AG09309 (cell line): ENCODE results near the gene TBC1D16.

Experiments
- DNase-seq: peaks from one replicate; pipeline ENCODE4 v3.0.0-alpha.2; 2010; ENCODE audit warnings: low read depth
- H3K4me3 ChIP-seq: 2 replicates; pipeline ENCODE4 v1.5.1; 2011; ENCODE audit warnings: mild to moderate bottlenecking, low read depth, low read length, moderate library complexity; ENCODE audit not compliant: control insufficient read depth
- TF ChIP-seq, protein P1 (sequence below): IDR thresholded peaks from 2 replicates; pipeline ENCODE4 v1.5.1; 2011; ENCODE audit warnings: mild to moderate bottlenecking, low read depth, low read length, inconsistent platforms; ENCODE audit not compliant: insufficient read depth, control insufficient read depth; ENCODE audit errors: missing control alignments

TBC1D16 gene

DNA sequence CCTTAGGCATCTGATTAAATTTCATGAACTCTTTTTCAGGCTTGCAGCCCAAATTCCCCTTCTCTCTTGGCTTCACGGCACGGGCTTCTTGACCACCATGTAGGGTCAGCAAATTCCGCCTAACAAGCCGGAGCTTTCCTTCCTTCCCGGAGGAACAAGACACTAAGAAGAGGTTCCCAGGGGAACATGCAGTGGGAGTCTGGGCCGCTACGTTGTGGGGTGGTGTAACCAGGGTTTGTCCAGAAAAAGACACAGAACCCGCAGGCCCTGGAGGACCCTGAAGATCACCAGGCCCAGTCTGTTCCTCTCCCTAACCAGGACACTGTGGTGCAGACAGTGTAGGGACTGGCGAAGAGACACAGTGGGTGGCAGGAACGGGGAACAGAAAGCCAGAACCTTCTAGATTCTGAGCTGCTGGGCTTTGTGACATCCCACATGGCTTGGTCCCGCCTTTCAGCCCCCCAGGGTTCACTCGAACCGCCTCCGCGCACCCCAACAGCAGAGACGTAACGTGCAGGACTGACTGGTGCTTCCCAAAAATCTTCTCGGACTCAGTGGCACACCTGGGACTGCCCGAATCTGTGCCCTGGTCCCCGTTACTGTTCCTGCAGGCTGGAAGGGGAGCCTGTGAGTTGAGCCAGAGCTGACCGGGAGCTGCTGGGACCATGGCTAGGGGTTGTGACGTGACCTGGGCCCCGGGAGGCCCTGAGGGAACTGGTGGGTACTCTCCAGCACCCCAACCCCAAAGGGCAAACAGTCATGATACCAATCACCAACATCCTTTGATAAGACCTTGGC lies 55.2 kb downstream of the TBC1D16 start:
- no peak overlapping the region for H3K4me3 ChIP-seq
- TF ChIP-seq, protein P1, sequence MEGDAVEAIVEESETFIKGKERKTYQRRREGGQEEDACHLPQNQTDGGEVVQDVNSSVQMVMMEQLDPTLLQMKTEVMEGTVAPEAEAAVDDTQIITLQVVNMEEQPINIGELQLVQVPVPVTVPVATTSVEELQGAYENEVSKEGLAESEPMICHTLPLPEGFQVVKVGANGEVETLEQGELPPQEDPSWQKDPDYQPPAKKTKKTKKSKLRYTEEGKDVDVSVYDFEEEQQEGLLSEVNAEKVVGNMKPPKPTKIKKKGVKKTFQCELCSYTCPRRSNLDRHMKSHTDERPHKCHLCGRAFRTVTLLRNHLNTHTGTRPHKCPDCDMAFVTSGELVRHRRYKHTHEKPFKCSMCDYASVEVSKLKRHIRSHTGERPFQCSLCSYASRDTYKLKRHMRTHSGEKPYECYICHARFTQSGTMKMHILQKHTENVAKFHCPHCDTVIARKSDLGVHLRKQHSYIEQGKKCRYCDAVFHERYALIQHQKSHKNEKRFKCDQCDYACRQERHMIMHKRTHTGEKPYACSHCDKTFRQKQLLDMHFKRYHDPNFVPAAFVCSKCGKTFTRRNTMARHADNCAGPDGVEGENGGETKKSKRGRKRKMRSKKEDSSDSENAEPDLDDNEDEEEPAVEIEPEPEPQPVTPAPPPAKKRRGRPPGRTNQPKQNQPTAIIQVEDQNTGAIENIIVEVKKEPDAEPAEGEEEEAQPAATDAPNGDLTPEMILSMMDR: no peak
- DNase-seq: no peak

DNA sequence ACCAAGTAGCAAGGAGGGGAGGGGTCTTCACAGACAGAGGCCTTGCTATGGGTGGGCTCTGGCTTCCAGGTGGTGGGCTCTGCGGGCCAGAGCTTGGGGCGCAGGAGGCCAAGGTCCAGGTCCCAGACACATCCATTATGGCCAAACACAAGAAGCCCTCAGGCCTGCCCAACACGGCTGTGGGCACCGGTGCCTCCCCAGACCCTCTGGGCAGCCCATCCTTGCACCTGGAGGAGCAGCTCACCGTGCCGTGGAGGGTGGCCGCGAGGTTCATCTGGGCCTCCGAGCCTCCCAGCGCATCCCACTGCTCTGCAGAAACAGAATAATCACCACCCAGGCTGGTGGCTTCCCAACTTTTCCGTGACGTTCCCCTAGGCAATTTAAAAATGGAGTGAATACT lies 55.9 kb downstream of the TBC1D16 start:
- no peak overlapping the region for H3K4me3 ChIP-seq
- TF ChIP-seq, protein P1: no peak
- DNase-seq: no peak

DNA sequence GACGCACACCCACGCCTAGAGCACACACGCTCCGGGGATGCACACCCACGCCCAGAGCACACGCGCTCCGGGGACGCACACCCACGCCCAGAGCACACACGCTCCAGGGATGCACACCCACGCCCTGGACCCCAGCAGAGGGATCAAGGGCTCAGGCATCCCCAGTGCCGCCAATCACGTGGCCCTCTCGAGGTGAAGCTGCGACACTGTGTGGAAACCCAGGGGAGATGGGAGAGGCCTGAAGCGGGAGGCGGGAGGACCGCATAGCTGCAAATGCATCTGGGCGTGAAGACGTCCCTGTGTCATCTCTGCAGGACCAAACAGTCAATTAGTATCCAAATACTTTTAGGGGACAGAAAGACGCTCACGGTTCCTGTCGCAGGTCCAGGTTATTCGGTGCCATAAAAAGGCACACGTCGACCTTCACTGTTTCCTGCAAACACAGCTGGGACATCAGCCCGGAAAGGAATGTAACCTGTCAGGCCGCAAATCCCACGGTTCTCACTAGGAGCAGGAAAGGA lies 56.4 kb downstream of the TBC1D16 start:
- no peak for DNase-seq
- TF ChIP-seq, protein P1: no peak
- H3K4me3 ChIP-seq: no peak overlapping the region

DNA sequence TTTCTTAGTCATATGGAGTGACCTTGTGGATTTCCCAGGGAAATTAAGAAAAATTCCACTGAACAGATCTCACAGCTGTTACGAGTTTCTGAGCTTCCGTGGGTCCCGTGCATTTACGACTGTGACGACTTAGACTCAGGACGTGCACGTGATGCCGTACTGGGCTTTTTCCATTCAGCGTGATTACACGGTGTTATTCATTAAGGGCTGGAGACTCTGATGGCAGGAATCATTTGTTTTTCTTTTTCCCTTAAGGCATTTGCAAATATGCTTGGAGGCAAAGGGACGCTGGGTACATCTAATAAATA lies 57.2 kb downstream of the TBC1D16 start:
- H3K4me3 ChIP-seq: no peak overlapping the region
- DNase-seq: no peak
- TF ChIP-seq, protein P1: no peak

DNA sequence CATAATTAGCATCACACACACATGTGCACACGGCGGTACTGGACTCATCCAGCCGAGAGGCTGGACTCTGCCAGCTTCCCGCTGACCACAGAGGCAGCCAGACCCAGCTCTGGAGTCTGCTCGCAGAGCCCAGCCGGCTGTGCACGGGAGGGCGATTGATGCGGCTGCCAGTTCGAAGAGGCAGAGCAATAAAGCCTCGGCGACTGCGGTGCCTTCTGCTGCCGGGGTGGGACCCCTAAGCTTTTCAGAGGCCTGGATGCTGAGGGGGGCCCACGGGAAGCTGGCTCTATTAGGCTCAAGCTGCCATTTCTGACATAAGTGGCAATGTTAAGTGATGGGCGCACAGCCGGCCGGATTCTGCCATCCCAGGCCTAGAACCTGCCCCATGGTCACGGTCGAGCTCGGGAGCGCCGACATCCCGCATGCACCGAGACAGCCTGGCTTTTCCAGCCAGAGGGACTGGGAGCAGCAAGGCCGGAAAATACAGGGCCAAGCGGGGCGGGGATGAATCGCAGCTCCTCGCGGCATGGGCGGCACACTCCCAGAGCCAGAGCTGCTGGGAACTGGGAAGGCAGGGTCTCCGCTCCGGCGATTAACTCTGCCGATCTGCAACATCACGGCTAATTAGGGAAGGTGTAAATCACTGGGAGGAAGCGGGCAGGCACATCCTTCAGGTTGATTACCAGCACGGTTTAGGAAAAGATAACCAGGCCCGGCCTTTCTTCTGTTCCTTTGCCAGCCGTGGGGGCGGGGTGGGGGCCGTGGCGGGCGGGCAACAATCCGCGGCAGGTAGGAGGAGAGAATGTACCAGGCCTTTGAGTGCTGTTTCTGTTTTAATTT lies 57.7 kb downstream of the TBC1D16 start:
- H3K4me3 ChIP-seq: no peak overlapping the region
- TF ChIP-seq, protein P1: no peak
- no peak for DNase-seq

DNA sequence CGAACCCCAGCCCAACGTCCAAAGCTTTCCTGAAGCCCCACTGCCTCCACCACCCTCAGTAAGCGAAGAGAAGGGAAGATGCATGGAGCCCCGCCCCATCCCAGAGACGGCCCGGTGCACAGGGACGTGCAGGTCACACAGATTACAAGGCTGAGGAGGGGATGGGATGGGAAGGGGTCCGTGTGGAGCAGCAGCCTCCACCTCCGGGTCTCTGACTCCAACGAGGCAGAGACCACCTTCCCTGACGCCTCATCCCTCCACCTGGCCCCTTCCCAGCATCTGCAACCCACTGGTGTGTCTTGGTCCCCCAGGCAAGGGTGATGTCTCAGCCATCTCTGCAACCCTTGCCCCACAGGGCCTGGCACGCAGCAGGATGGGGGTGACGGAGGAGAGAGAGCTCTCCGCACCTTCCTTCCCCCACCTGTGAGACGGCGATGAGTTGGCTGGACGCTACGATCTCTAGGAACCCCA lies 58.5 kb downstream of the TBC1D16 start:
- no peak for DNase-seq
- TF ChIP-seq, protein P1: no peak
- no peak overlapping the region for H3K4me3 ChIP-seq
